Panc1 (cell line): ENCODE data around the gene GNG7. TPM values are rescaled to one million over a fixed set of nuclear protein-coding genes. Genes with fewer than 3 reads are reported as not detected.
A peak's percentile ranks its signal among the peaks of the same experiment; 100 is the strongest.

Experiments
- ATAC-seq: fragments of 200-7000 bp; cut with Tn5 transposase; 2 replicates; pipeline ENCODE4 v1.9.1; 2020; ENCODE audit warnings: mild to moderate bottlenecking, moderate library complexity
- BruUV-seq: library from RNA; stranded (reverse); fragments of 400-500 nt; replicated peaks from 2 replicates; lab custom pipeline; 2021; lab: Mats Ljungman, UMichigan
- CTCF ChIA-PET: fragments of 300-600 bp; sonication (Branson Sonifier 250); formaldehyde crosslinking; loops from one replicate; lab custom pipeline; 2022; ENCODE audit warnings: antibody characterized with exemption; lab: Charles Lee
- POLR2A ChIA-PET: fragments of 300-600 bp; sonication (Branson Sonifier 250); formaldehyde crosslinking; loops from one replicate; lab custom pipeline; 2022; ENCODE audit warnings: antibody characterized with exemption; lab: Charles Lee
- DNase-seq: peaks from one replicate; pipeline ENCODE4 v3.0.0-alpha.2; 2010; ENCODE audit warnings: low read depth, low spot score
- H3K27ac ChIP-seq: 2 replicates; pipeline ENCODE4 v1.5.1; 2011; ENCODE audit warnings: mild to moderate bottlenecking, low read length, inconsistent platforms
- H3K27me3 ChIP-seq: fragments of 200-500 bp; sonication (Bioruptor generic); 2 replicates; pipeline ENCODE4 v1.6.0; 2014; ENCODE audit warnings: low read length, inconsistent platforms; ENCODE audit not compliant: control insufficient read depth, insufficient read depth
- H3K36me3 ChIP-seq: fragments of 200-500 bp; sonication (Bioruptor generic); 2 replicates; pipeline ENCODE4 v1.5.1; 2014; ENCODE audit warnings: inconsistent platforms, mild to moderate bottlenecking, low read length, moderate library complexity; ENCODE audit not compliant: control insufficient read depth, insufficient read depth
- H3K4me1 ChIP-seq: 2 replicates; pipeline ENCODE4 v1.5.1; 2011; ENCODE audit warnings: inconsistent platforms, mild to moderate bottlenecking, low read length, moderate library complexity; ENCODE audit not compliant: control insufficient read depth, insufficient read depth
- H3K4me3 ChIP-seq, 2 experiments: 2 replicates each; pipeline ENCODE4 v1.5.1; 2011 to 2012; ENCODE audit warnings: low read depth in 2 of 2, low read length in 2 of 2, mild to moderate bottlenecking in 2 of 2, inconsistent platforms in 1 of 2, moderate library complexity in 1 of 2
- H3K9me3 ChIP-seq: fragments of 200-500 bp; sonication (Bioruptor generic); 2 replicates; pipeline ENCODE4 v1.5.1; 2014; ENCODE audit warnings: low read depth, mild to moderate bottlenecking, inconsistent platforms, low read length, moderate library complexity; ENCODE audit not compliant: control insufficient read depth, insufficient read depth
- POLR2AphosphoS5 ChIP-seq: IDR thresholded peaks from 2 replicates; pipeline ENCODE4 v1.6.1; 2012; ENCODE audit warnings: mild to moderate bottlenecking, low read depth, low read length, moderate library complexity
- SIN3A ChIP-seq: IDR thresholded peaks from 2 replicates; pipeline ENCODE4 v1.6.1; 2012; ENCODE audit warnings: low read depth, mild to moderate bottlenecking, low read length, moderate library complexity, borderline replicate concordance; ENCODE audit not compliant: insufficient read depth
- TCF7L2 ChIP-seq: IDR thresholded peaks from 2 replicates; pipeline ENCODE4 v1.6.1; 2011; ENCODE audit warnings: mild to moderate bottlenecking, low read depth, low read length, inconsistent platforms
- in situ Hi-C: cut with HindIII; loops from 2 replicates; pipeline ENCODE4 v1.10.0; 2016; ENCODE audit warnings: low sequenced_read_pairs, low pct_unique_long_range_greater_than_20kb
- intact Hi-C: fragments of 100-400 bp; cut with micrococcal nuclease; formaldehyde crosslinking; loops from one replicate; pipeline ENCODE4 v1.10.0; 2022; ENCODE audit not compliant: unreplicated experiment
- total RNA-seq: library from RNA; stranded (reverse); gene quantifications from one replicate; pipeline ENCODE4 v1.2.1, GENCODE V29; 2021; ENCODE audit not compliant: unreplicated experiment
- TF ChIP-seq, protein P1 (sequence below), 2 experiments: IDR thresholded peaks; 2 replicates each; pipeline ENCODE4 v1.6.1; 2011 to 2012; ENCODE audit warnings: low read depth in 2 of 2, control low read depth in 1 of 2, low read length in 1 of 2, mild to moderate bottlenecking in 1 of 2, moderate library complexity in 1 of 2; ENCODE audit not compliant: insufficient read depth in 1 of 2
- TF ChIP-seq, protein P2 (sequence below): fragments of 450-650 bp; IDR thresholded peaks from 2 replicates; pipeline ENCODE4 v1.5.1; 2017; ENCODE audit warnings: mild to moderate bottlenecking

GNG7 gene
- total RNA-seq, 1 experiment from 2014 or later: 0.74 TPM

- in situ Hi-C loops: no loop called here
- H3K9me3 ChIP-seq: no peaks in the 10 kb centered on the region
- peak overlapping the region; percentile 79 for H3K27ac ChIP-seq
- no peaks in the 10 kb centered on the region for H3K27me3 ChIP-seq
- ATAC-seq: 0 out of 2 replicates have a peak, but pooled peaks have one; percentile 3
- no peak overlapping the region for H3K4me3 ChIP-seq
- TF ChIP-seq SIN3A: no peak
- no peak for TF ChIP-seq POLR2AphosphoS5
- TF ChIP-seq, protein P1, sequence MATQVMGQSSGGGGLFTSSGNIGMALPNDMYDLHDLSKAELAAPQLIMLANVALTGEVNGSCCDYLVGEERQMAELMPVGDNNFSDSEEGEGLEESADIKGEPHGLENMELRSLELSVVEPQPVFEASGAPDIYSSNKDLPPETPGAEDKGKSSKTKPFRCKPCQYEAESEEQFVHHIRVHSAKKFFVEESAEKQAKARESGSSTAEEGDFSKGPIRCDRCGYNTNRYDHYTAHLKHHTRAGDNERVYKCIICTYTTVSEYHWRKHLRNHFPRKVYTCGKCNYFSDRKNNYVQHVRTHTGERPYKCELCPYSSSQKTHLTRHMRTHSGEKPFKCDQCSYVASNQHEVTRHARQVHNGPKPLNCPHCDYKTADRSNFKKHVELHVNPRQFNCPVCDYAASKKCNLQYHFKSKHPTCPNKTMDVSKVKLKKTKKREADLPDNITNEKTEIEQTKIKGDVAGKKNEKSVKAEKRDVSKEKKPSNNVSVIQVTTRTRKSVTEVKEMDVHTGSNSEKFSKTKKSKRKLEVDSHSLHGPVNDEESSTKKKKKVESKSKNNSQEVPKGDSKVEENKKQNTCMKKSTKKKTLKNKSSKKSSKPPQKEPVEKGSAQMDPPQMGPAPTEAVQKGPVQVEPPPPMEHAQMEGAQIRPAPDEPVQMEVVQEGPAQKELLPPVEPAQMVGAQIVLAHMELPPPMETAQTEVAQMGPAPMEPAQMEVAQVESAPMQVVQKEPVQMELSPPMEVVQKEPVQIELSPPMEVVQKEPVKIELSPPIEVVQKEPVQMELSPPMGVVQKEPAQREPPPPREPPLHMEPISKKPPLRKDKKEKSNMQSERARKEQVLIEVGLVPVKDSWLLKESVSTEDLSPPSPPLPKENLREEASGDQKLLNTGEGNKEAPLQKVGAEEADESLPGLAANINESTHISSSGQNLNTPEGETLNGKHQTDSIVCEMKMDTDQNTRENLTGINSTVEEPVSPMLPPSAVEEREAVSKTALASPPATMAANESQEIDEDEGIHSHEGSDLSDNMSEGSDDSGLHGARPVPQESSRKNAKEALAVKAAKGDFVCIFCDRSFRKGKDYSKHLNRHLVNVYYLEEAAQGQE (IDR thresholded peaks at IDR 0.05; ENCODE audit: insufficient read depth in 1 of 2, low read depth in 2 of 2, low read length in 1 of 2): no peak
- TF ChIP-seq, protein P2, sequence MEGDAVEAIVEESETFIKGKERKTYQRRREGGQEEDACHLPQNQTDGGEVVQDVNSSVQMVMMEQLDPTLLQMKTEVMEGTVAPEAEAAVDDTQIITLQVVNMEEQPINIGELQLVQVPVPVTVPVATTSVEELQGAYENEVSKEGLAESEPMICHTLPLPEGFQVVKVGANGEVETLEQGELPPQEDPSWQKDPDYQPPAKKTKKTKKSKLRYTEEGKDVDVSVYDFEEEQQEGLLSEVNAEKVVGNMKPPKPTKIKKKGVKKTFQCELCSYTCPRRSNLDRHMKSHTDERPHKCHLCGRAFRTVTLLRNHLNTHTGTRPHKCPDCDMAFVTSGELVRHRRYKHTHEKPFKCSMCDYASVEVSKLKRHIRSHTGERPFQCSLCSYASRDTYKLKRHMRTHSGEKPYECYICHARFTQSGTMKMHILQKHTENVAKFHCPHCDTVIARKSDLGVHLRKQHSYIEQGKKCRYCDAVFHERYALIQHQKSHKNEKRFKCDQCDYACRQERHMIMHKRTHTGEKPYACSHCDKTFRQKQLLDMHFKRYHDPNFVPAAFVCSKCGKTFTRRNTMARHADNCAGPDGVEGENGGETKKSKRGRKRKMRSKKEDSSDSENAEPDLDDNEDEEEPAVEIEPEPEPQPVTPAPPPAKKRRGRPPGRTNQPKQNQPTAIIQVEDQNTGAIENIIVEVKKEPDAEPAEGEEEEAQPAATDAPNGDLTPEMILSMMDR: no peak
- no peak for TF ChIP-seq TCF7L2
- peaks cover 38% of the 10 kb centered on the region for H3K4me1 ChIP-seq
- CTCF ChIA-PET: interaction anchor here (0.6 kb wide), 1 partner anchor 52 kb away, joined by 10 read pairs; no protein-coding TSS in a partner anchor
- intact Hi-C loops: no loop called here
- no peaks in the 10 kb centered on the region for H3K36me3 ChIP-seq
- DNase-seq: no peak
- POLR2A ChIA-PET: no interaction called here
- no TSS peak for BruUV-seq
Observed at GRCh38 chr19:2550431-2551171, 151.9 kb downstream of the GNG7 start.

DNA sequence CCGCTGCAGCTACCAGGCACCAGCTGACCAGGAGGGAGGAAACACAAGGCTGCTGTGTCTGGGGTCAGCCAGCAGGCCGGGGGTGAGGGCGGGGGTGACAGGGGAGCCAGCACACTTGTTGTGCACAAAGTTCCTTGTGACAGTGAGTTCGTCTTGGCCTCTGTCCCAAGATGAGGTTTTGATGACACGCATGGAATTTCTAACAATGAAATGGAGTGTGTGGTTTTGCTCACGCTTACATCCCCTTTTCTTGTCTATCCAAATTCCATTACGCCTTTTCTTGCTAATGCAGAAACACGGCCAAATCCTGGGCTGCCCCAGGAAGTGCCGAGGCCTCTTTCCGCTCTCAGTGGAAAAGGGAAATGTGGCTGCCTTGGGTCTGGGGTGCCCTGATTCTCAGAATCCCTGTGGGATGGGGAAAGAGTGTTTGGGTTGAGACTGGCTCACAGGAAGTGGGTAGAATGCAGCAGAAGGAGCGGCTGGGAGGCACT, 152.7 kb downstream of the GNG7 start:
- Histone ChIP-seq H3K4me1 (peaks cover 35% of the 10 kb centered on the region), H3K27me3 (no peaks in the 10 kb centered on the region), H3K27ac (peak overlapping the region; percentile 79), H3K36me3 (no peaks in the 10 kb centered on the region), H3K9me3 (no peaks in the 10 kb centered on the region), H3K4me3 (no peak overlapping the region)
- ChIA-PET POLR2A (no interaction called here), CTCF (no interaction called here)
- in situ Hi-C loops: no loop called here
- no TSS peak for BruUV-seq
- no peak for DNase-seq
- intact Hi-C loops: loop anchor here (10.0 kb wide), 1 partner anchor 75 kb away; the partner anchor contains the start of gene GADD45B
- TF ChIP-seq, protein P2: no peak
- TF ChIP-seq, protein P1 (IDR thresholded peaks at IDR 0.05; ENCODE audit: insufficient read depth in 1 of 2, low read depth in 2 of 2, low read length in 1 of 2): no peak
- TF ChIP-seq POLR2AphosphoS5 (no peak), TCF7L2 (no peak), SIN3A (no peak)
- ATAC-seq: no peak
